Lung (tissue), 12 donors: ENCODE measurements around the gene PDCD11. TPM values are rescaled to one million over a fixed set of nuclear protein-coding genes. Genes with fewer than 3 reads are reported as not detected.
"Not testable (repeated sequence)": the region's sequence is repeated elsewhere in the genome, so short reads cannot be mapped to it uniquely, and the experiment has no call there.

Experiments used
- ATAC-seq: fragments of 200-7000 bp; cut with Tn5 transposase; one replicate; pipeline ENCODE4 v1.9.1; 2020; ENCODE audit warnings: moderate number of reproducible peaks; ENCODE audit not compliant: insufficient read depth, low FRiP score
- DNase-seq, 3 donors: peaks; one replicate each; pipeline ENCODE4 v3.0.0-alpha.2; 2013 to 2017
- H3K27ac ChIP-seq, 2 donors: one replicate each; pipeline ENCODE4 v1.5.1; 2013; ENCODE audit warnings: mild to moderate bottlenecking in 2 of 2, moderate library complexity in 2 of 2, control low read depth in 1 of 2, inconsistent platforms in 1 of 2, low read depth in 1 of 2, low read length in 1 of 2
- H3K27me3 ChIP-seq, 3 donors: one replicate each; pipeline ENCODE4 v1.5.1; 2013; ENCODE audit warnings: low read length in 2 of 3; ENCODE audit not compliant: control insufficient read depth in 3 of 3, insufficient read depth in 3 of 3
- H3K36me3 ChIP-seq, 4 donors: one replicate each; pipeline ENCODE4 v1.5.1; 2013; ENCODE audit warnings: low read length in 4 of 4, mild to moderate bottlenecking in 1 of 4, moderate library complexity in 1 of 4; ENCODE audit not compliant: control insufficient read depth in 4 of 4, insufficient read depth in 4 of 4
- H3K4me1 ChIP-seq, 5 donors: one replicate each; pipeline ENCODE4 v1.5.1; 2013; ENCODE audit warnings: low read length in 5 of 5, mild to moderate bottlenecking in 2 of 5, moderate library complexity in 1 of 5; ENCODE audit not compliant: control insufficient read depth in 5 of 5, insufficient read depth in 5 of 5
- H3K4me3 ChIP-seq: one replicate; pipeline ENCODE4 v1.5.1; 2013; ENCODE audit warnings: mild to moderate bottlenecking, control low read depth, moderate library complexity
- H3K9ac ChIP-seq, 2 donors: one replicate each; pipeline ENCODE4 v1.5.1; 2013; ENCODE audit warnings: low read length in 2 of 2, control low read depth in 1 of 2; ENCODE audit not compliant: insufficient read depth in 1 of 2
- H3K9me3 ChIP-seq, 4 donors: one replicate each; pipeline ENCODE4 v1.5.1; 2013; ENCODE audit warnings: low read length in 3 of 4, mild to moderate bottlenecking in 1 of 4, moderate library complexity in 1 of 4; ENCODE audit not compliant: control insufficient read depth in 4 of 4, insufficient read depth in 3 of 4
- whole genome bisulfite sequencing, 2 donors: extraction: QIAGEN DNeasy Blood & Tissue Kit; methylation state at CpG; one replicate each; pipeline ENCODE4 v1.1.7; 2013; 5-methylcytosine and 5-hydroxymethylcytosine counted together
- polyA plus RNA-seq, 2 donors: library from polyadenylated mRNA; stranded (reverse); fragments of 200-250 nt; gene quantifications; one replicate each; pipeline ENCODE4 v1.2.1, GENCODE V29; 2013
- total RNA-seq, 2 donors: library from RNA; depleted of rRNA in 1 of 2; stranded (reverse); fragments of >200 nt in 1 of 2; gene quantifications; one replicate each; pipeline ENCODE4 v1.2.1, GENCODE V29; 2014 to 2021
- TF ChIP-seq, protein P1 (sequence below): IDR thresholded peaks from 2 replicates; pipeline ENCODE4 v1.5.1; 2012; ENCODE audit warnings: mild to moderate bottlenecking; ENCODE audit errors: control extremely low read depth, extremely low read depth
- donor health status: control.
- donor health status: control.
- donor health status: Bipolar disorder and iron deficiency.
- donor health status: healthy.
- donor health status: DM: yes; HTN: yes; CAD: no.

The PDCD11 gene
- total and polyA plus RNA-seq, 4 donors = 15.2 to 30.1 (median 20.2) TPM

GRCh38 chr10:103353281-103353680 lies 43.1 kb upstream of the PDCD11 start:
- no peak overlapping the region for H3K27ac ChIP-seq
- DNase-seq = no peak
- H3K9me3 ChIP-seq = no peaks in the 10 kb centered on the region
- WGBS, 2 donors = 53 to 61% methylated on average over 2 of the region's 2 CpGs
- no peak overlapping the region for H3K9ac ChIP-seq
- peaks cover 0 to 8% (median 0%) of the 10 kb centered on the region in 5 donors for H3K4me1 ChIP-seq
- H3K27me3 ChIP-seq = no peaks in the 10 kb centered on the region
- ATAC-seq = no peak
- H3K4me3 ChIP-seq = no peak overlapping the region
- H3K36me3 ChIP-seq = no peaks in the 10 kb centered on the region
- TF ChIP-seq, protein P1, sequence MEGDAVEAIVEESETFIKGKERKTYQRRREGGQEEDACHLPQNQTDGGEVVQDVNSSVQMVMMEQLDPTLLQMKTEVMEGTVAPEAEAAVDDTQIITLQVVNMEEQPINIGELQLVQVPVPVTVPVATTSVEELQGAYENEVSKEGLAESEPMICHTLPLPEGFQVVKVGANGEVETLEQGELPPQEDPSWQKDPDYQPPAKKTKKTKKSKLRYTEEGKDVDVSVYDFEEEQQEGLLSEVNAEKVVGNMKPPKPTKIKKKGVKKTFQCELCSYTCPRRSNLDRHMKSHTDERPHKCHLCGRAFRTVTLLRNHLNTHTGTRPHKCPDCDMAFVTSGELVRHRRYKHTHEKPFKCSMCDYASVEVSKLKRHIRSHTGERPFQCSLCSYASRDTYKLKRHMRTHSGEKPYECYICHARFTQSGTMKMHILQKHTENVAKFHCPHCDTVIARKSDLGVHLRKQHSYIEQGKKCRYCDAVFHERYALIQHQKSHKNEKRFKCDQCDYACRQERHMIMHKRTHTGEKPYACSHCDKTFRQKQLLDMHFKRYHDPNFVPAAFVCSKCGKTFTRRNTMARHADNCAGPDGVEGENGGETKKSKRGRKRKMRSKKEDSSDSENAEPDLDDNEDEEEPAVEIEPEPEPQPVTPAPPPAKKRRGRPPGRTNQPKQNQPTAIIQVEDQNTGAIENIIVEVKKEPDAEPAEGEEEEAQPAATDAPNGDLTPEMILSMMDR = no peak

DNA sequence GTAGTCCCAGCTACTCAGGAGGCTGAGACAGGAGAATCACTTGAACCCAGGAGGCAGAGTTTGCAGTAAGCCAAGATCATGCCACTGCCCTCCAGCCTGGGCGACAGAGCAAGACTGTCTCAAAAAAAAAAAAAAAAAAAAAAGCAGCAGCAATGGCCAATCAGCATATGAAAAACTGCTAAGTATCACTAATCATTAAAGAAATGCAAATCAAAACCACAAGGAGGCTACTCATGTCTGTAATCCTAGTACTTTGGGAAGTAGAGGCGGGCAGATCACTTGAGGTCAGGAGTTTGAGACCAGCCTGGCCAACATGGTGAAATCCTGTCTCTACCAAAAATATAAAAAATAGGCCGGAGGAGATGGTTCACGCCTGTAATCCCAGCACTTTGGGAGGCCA lies 41.9 kb upstream of the PDCD11 start:
- H3K9me3 ChIP-seq, H3K4me3 ChIP-seq, H3K27me3 ChIP-seq, ATAC-seq, DNase-seq, H3K9ac ChIP-seq, H3K36me3 ChIP-seq, H3K27ac ChIP-seq, H3K4me1 ChIP-seq: not testable (repeated sequence)
- WGBS, 2 donors = 91 to 96% methylated on average over 4 of the region's 4 CpGs

GRCh38 chr10:103355906-103356599 lies 40.4 kb upstream of the PDCD11 start:
- 82 to 86% methylated on average over 5 of the region's 5 CpGs for WGBS, 2 donors
- H3K4me1 ChIP-seq = peaks cover 0 to 4% (median 0%) of the 10 kb centered on the region in 5 donors
- no peaks in the 10 kb centered on the region for H3K36me3 ChIP-seq
- no peak overlapping the region for H3K27ac ChIP-seq
- TF ChIP-seq, protein P1 = no peak
- no peaks in the 10 kb centered on the region for H3K9me3 ChIP-seq
- H3K27me3 ChIP-seq = no peaks in the 10 kb centered on the region
- DNase-seq (no peak), ATAC-seq (no peak)
- no peak overlapping the region for H3K9ac ChIP-seq
- H3K4me3 ChIP-seq = no peak overlapping the region

- ATAC-seq = not testable (repeated sequence)
- 95 to 100% methylated on average over 4 of the region's 4 CpGs for WGBS, 2 donors
Measured at GRCh38 chr10:103359493-103359892, 36.9 kb upstream of the PDCD11 start.

GRCh38 chr10:103360791-103361190 lies 35.6 kb upstream of the PDCD11 start:
- not testable (repeated sequence) for H3K9ac ChIP-seq, H3K27ac ChIP-seq, ATAC-seq, H3K4me3 ChIP-seq, H3K27me3 ChIP-seq, DNase-seq, H3K36me3 ChIP-seq, H3K9me3 ChIP-seq, H3K4me1 ChIP-seq
- WGBS, 2 donors = 96% methylated on average over 9 of the region's 9 CpGs

More at GRCh38 chr10:103359493-103359892, 36.9 kb upstream of the PDCD11 start:
- H3K4me1 ChIP-seq, H3K9me3 ChIP-seq, DNase-seq, H3K27me3 ChIP-seq, H3K4me3 ChIP-seq, H3K36me3 ChIP-seq, H3K9ac ChIP-seq, H3K27ac ChIP-seq: not testable (repeated sequence)
